ENCODE measurements around the gene MRPL34.

DNA sequence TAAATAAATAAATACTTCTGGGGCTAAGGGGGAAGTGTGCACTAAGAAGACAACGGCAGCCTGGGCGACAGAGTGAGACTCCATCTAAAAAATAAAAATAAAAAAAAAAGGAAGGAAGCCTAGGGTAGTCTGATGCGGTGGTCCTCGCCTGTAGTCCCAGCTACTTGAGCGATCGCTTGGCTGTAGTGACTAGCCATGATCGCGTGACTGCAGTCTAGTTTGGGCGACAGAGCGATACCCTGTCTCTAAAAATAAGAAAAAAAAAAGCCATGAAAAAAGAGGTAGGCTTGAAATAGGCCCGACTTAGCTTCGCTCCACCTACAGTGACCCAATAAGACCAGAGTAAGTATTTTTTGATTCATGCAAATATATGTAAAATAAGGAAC is 39.1 kb upstream of the MRPL34 start:
- no peak for TF ChIP-seq CTCF (IDR thresholded peaks at IDR 0.05)
- no peak for TF ChIP-seq MXI1 (IDR thresholded peaks at IDR 0.05; ENCODE audit: low read depth, low read length)
- TF ChIP-seq EZH2phosphoT487 (IDR thresholded peaks at IDR 0.05; ENCODE audit: borderline replicate concordance, low read depth), result no peak

Data from SK-N-SH (cell line).